Epidermal melanocyte (primary cell): ENCODE measurements around the gene NTM.

Source experiments
- DNase-seq: peaks from one replicate; pipeline ENCODE4 v3.0.0; 2011; ENCODE audit warnings: low spot score; ENCODE audit not compliant: insufficient read length

The NTM gene

GRCh38 chr11:131717616-131718015, 347.2 kb downstream of the NTM start:
- no peak for DNase-seq

DNA sequence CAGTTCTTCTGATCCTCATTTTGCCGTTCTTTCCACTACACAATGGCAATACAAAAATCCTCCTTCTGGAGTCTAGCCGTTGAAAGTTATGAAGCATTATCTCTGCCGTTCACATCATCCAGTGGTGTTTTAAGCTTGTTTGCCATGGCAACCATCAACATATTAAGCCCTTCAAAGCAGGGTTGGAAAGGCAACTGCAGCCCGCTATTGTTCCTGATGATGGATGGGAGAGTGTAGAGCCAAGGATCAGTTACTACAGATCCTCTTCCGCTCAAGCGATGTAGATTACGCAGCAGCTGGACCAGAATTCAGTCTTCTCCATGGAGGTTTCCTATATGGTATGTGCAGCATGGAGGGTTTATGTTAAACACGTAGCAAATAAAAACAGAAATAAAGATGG, 352.7 kb downstream of the NTM start:
- no peak for DNase-seq

DNA sequence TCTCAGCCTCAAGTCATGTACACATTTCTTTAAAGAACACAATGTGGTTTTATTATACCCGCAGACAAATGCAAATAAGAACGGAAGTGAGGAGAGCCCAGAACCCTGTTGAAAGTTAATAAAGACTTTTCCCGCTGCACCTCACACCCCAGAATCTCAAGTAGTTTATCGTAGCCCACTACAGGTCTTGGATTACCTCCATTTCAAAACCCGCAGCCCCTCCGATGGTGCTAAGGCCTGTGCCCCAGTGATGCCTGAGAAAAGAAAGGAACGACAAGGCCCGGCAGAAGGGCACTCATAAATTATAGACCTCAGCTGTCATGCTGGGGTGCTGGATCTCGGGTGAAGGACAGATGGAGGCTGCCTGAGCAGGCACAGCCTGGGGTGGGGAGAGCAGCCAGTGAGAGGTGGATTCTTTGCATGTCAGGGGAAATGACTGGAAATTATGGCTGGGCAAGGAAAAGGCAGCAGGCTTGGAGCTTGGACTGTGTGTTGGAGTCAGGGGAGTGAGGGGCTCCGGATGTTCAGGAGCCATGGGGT, 354.1 kb downstream of the NTM start:
- DNase-seq = no peak

- DNase-seq = no peak
These were observed 364.5 kb downstream of the NTM start for GRCh38 chr11:131734871-131735270.

DNA sequence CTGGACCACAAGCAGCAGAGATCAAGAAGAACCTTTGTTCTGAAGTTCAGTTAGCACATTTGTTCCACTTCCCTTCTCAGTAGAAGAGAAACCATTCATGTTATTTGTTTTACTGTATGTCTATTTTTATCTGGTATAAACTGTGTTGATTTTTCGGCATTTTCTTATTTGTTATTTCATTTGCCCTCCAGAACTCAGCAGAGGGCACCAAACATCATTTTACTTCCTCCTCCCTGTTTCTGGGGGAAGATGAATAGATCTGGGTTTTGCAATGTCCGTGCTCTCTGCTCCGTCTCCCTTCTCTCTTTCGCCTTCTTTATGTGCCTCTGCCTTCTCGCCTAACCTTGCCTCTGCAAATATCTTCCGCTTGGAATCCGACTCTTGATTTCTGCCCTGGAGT, 366.9 kb downstream of the NTM start:
- DNase-seq = no peak

- DNase-seq = no peak
These were observed 368.9 kb downstream of the NTM start for GRCh38 chr11:131739243-131739882.

- DNase-seq = no peak
These were observed 374.4 kb downstream of the NTM start for GRCh38 chr11:131744847-131745246.

DNA sequence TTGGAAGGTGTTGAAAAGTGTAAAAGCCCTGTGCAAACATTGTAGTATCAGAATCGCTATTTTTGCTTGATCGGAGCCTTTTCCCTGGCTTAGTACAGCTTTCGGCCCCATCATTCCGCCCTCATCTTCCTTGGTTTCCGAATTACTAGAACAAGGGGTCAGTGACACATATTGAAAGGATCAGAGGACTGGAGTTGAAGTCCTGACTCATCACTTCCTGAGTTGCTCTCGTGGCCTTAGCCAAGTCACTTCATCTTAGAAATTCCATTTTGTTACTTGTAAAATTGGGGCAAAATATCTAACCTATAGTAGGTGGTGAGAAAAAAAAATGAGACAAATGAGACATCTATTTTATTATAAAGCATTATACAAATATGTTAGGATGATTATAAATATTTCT, 375.0 kb downstream of the NTM start:
- no peak for DNase-seq

- no peak for DNase-seq
These were observed 375.8 kb downstream of the NTM start for GRCh38 chr11:131746201-131746600.

- DNase-seq = no peak
These were observed 378.0 kb downstream of the NTM start for GRCh38 chr11:131748151-131749050.

DNA sequence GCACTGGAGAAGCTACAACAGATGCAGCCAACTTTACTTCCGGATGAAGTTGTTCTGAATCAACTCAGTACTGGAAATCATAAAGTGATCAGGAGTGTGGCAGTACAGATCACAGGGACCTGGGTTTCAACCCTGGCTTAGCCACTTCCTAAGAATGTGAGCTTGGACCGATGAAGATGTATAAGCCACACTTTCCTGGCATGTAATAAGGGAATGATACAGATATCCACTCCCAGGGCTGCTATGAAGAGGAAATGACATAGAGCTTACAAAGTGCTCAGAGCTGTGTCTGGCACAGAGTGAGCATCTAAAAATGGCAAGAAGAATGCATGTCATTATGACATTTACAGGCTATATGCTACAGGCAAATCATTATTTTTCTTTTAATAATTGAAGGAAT, 378.7 kb downstream of the NTM start:
- no peak for DNase-seq

GRCh38 chr11:131750152-131750551, 379.7 kb downstream of the NTM start:
- no peak for DNase-seq

DNA sequence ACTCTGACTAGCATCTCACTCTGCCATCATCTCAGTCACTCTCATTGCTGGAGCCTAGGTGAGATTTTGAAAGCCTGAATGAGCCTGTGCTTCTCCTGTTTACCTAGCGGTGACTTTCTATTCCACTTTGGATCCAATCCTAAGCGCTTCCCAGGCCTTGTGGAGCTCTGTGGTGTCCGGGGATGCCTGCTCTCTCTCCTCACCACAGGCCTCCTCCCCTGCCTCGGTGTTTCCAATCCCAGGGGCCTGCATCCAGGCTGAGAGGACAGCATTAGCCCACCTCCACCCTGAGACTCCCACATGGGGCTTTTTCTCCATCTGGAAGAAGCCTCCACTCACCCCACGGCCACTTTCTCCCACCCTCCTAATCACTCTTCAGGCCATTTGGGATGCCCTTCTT, 380.3 kb downstream of the NTM start:
- DNase-seq = no peak

DNA sequence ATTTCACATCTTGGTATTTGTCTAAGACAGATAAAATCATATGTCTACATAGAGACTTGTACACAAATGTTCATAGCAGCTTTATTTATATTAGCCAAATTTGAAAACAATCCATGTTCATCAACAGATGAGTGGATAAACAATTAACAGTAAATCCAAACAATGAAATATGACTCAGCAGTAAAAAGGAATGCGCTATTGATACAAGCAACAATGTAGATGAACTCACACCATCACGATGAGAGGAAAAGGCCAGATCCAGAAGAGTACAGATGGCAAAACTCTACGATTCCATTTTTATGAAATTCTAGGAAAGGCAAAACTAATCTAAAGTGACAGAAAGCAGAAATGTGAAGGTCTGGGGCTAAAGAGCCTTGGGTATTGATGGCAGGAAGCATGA, 384.3 kb downstream of the NTM start:
- no peak for DNase-seq

- no peak for DNase-seq
These were observed 386.2 kb downstream of the NTM start for GRCh38 chr11:131756479-131757110.

GRCh38 chr11:131758726-131759125, 388.3 kb downstream of the NTM start:
- no peak for DNase-seq

- DNase-seq = no peak
These were observed 388.7 kb downstream of the NTM start for GRCh38 chr11:131759140-131759539.

DNA sequence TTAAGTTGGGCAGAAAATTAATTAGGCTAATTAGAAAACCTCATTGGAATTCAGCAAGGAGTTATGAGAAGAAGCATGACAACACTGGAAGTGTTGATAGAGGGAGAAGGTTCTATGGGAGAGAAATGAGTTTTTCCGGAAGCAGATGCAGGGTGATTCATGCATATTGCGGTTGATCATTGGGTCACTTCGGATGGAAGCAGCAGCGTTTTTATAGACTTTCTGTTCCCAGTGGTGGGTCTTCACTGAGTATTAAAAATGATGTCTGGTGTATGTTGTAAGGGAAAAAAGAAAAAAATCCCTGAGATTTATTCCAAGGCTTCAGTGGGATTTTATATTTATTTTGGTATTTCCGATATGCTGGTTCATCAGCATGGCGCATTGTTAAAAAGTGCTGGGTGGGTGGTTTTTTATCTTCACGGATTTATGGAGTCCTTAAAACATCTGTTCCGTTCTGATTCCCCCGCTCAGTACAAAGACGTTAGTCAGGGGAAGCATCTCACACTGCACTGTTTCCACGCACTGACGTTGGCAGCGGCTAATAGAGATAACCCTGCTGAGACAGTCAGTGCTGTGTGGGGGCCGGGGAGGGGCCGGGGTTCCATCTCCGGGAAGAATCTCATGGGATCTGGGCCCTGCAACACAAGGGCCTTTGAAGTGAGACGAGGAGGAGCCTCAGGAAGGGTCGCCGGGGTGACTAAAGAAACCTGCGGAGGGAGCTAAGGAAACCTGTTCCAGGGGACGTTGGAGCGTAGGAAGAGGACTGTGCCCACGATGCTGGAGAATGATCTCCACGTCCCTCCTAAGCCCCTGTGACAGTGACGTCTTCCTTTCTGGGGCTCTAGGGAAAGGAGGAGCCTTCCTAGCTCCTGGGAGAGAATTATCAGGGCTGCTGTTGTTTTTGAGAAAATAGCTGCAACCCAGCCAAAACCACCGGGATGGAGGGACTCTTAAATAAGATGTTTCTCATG, 390.0 kb downstream of the NTM start:
- DNase-seq = no peak

DNA sequence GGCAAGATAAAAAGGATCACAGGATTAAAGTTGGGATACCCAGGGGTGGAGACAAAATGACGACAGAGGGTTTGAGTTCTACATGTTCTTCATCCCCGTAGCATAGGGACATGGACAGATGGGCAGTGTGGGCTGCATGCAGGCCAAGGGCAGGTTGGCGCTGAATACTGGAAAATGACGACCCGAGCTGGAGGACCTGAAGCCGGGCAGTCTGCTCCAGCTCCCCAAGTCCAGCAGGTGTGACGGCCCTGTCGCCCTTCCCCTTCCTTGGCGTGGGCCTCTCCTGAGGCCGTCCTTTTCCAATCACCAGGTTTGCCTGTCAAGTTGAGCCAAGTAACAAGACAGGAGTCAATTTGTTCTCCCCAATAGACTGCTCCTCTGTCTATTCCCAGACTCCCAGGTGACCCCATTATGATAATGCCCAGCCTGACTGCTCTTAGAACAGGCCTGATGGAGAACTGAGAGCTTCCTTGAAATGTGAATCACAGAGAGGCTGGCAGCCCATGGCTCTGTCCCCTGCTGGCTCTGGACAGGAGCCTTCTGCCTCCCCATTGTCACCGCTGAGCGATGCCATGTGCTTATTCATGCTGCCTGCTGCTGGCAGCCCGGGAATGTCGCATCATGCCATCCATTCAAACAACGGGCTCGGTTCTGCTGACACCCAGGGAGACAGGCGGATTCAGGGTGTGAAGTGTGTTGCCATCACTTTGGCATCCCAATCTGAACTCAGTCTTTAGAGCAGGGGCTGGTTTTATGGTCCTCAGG, 392.1 kb downstream of the NTM start:
- no peak for DNase-seq

DNA sequence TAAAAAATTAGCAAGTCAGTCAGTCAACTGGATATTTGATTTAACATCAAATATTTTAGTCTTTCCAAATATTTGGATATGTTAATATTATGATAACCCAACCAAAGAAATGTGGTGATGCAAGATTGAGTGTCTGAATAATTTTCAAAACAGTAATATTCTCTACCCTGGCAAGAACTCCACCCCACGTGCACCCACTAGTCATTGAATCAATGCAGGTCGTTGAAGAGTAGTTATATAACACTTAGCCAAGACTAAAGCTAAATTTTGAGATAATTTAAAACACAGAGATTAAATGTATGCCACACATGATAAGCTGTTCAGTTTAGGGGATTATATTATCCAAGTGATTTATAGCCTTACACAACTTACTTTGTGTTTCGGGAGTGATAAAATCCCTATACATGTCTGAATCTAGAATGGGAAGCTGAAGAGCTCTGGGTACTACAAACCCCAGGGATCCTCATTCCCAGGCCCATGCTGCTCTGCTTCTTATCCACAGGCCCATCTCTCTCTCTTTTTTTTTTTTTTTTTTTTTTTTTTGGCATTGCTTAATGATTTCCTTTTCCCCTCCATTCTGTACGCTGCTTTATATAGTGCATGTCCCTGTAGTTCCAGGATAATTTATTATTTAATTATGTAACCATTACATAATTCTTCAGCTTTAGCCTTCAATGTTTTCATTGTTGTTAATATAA, 392.9 kb downstream of the NTM start:
- no peak for DNase-seq
